HepG2 (cell line): ENCODE data around the gene AOX1. TPM values are rescaled to one million over a fixed set of nuclear protein-coding genes. Genes with fewer than 3 reads are reported as not detected.

Experiments used
- ADNP ChIP-seq: sonication (generic); formaldehyde crosslinking; IDR thresholded peaks from 2 replicates; pipeline ENCODE4 v1.4.0; 2020; ENCODE audit warnings: missing genetic modification reagents
- ARID3A ChIP-seq: IDR thresholded peaks from 2 replicates; pipeline ENCODE4 v1.6.1; 2012; ENCODE audit warnings: low read depth, low read length, improper control_type of control experiment
- ATF7-NPFF ChIP-seq: sonication (generic); formaldehyde crosslinking; IDR thresholded peaks from 2 replicates; pipeline ENCODE4 v1.8.1; 2023; ENCODE audit warnings: mild to moderate bottlenecking, low read depth, missing genetic modification reagents, moderate library complexity
- ATRX ChIP-seq: sonication (generic); formaldehyde crosslinking; IDR thresholded peaks from 2 replicates; pipeline ENCODE4 v1.4.0; 2020; ENCODE audit warnings: missing genetic modification reagents, borderline replicate concordance
- HCFC1 ChIP-seq: fragments of 150-350 bp; IDR thresholded peaks from 2 replicates; pipeline ENCODE4 v1.6.1; 2014; ENCODE audit warnings: low read depth, low read length
- PATZ1 ChIP-seq: sonication (generic); formaldehyde crosslinking; IDR thresholded peaks from 2 replicates; pipeline ENCODE4 v1.4.0; 2020; ENCODE audit warnings: missing genetic modification reagents
- PREB ChIP-seq: sonication (generic); formaldehyde crosslinking; IDR thresholded peaks from 2 replicates; pipeline ENCODE4 v1.4.0; 2020; ENCODE audit warnings: missing genetic modification reagents
- SETDB1 ChIP-seq: sonication (generic); formaldehyde crosslinking; IDR thresholded peaks from 2 replicates; pipeline ENCODE4 v1.5.1; 2020; ENCODE audit warnings: missing genetic modification reagents, mild to moderate bottlenecking, borderline replicate concordance
- ZBTB39 ChIP-seq: sonication (generic); formaldehyde crosslinking; IDR thresholded peaks from 2 replicates; pipeline ENCODE4 v1.5.0; 2020; ENCODE audit warnings: missing genetic modification reagents
- ZNF24 ChIP-seq: fragments of 450-650 bp; IDR thresholded peaks from 2 replicates; pipeline ENCODE4 v1.6.1; 2017; ENCODE audit warnings: antibody characterized with exemption, mild to moderate bottlenecking
- ZNF501 ChIP-seq: sonication (generic); formaldehyde crosslinking; IDR thresholded peaks from 2 replicates; pipeline ENCODE4 v1.5.1; 2020; ENCODE audit warnings: mild to moderate bottlenecking, moderate library complexity, missing genetic modification reagents
- ZNF747 ChIP-seq: sonication (generic); formaldehyde crosslinking; IDR thresholded peaks from 2 replicates; pipeline ENCODE4 v1.8.1; 2023; ENCODE audit warnings: missing genetic modification reagents, mild to moderate bottlenecking, borderline replicate concordance
- polyA plus RNA-seq, 8 experiments: library from polyadenylated mRNA; depleted of rRNA in 3 of 8; stranded (reverse) in 7 of 8; unstranded in 1 of 8; fragments of >200 nt; fragmentation: Illumina TruSeq in 4 of 8; extraction: Trizol in 4 of 8; gene quantifications; 2 replicates each; pipeline versions ENCODE4 v1.2.1 to v1.2.3, GENCODE V29; 2011 to 2016; ENCODE audit warnings: low read depth in 4 of 8, missing spikeins in 1 of 8, mixed read lengths in 1 of 8; ENCODE audit not compliant: insufficient read depth in 1 of 8
- total RNA-seq, 5 experiments: library from RNA; depleted of rRNA; stranded (reverse); fragments of >200 nt; fragmentation: Illumina TruSeq; extraction: Trizol; gene quantifications; 2 replicates each; pipeline ENCODE4 v1.2.3, GENCODE V29; 2016; ENCODE audit warnings: low read depth in 1 of 5
- TF ChIP-seq, protein P1 (sequence below): sonication (generic); formaldehyde crosslinking; IDR thresholded peaks from 2 replicates; pipeline ENCODE4 v1.4.0; 2020; ENCODE audit warnings: missing genetic modification reagents
- TF ChIP-seq, protein P2 (sequence below): sonication (generic); formaldehyde crosslinking; IDR thresholded peaks from 2 replicates; pipeline ENCODE4 v1.8.1; 2023; ENCODE audit warnings: missing genetic modification reagents, inconsistent platforms, borderline replicate concordance

AOX1 gene
- total and polyA plus RNA-seq, 2 of the 13 experiments (the other 11 are each of a cell fraction or from before 2014, with no cell fraction given): 9.2 to 18.0 TPM

GRCh38 chr2:200713003-200713703 is 127.3 kb downstream of the AOX1 start (continued):
- TF ChIP-seq ZNF501: peak; percentile 88
- TF ChIP-seq, protein P1, sequence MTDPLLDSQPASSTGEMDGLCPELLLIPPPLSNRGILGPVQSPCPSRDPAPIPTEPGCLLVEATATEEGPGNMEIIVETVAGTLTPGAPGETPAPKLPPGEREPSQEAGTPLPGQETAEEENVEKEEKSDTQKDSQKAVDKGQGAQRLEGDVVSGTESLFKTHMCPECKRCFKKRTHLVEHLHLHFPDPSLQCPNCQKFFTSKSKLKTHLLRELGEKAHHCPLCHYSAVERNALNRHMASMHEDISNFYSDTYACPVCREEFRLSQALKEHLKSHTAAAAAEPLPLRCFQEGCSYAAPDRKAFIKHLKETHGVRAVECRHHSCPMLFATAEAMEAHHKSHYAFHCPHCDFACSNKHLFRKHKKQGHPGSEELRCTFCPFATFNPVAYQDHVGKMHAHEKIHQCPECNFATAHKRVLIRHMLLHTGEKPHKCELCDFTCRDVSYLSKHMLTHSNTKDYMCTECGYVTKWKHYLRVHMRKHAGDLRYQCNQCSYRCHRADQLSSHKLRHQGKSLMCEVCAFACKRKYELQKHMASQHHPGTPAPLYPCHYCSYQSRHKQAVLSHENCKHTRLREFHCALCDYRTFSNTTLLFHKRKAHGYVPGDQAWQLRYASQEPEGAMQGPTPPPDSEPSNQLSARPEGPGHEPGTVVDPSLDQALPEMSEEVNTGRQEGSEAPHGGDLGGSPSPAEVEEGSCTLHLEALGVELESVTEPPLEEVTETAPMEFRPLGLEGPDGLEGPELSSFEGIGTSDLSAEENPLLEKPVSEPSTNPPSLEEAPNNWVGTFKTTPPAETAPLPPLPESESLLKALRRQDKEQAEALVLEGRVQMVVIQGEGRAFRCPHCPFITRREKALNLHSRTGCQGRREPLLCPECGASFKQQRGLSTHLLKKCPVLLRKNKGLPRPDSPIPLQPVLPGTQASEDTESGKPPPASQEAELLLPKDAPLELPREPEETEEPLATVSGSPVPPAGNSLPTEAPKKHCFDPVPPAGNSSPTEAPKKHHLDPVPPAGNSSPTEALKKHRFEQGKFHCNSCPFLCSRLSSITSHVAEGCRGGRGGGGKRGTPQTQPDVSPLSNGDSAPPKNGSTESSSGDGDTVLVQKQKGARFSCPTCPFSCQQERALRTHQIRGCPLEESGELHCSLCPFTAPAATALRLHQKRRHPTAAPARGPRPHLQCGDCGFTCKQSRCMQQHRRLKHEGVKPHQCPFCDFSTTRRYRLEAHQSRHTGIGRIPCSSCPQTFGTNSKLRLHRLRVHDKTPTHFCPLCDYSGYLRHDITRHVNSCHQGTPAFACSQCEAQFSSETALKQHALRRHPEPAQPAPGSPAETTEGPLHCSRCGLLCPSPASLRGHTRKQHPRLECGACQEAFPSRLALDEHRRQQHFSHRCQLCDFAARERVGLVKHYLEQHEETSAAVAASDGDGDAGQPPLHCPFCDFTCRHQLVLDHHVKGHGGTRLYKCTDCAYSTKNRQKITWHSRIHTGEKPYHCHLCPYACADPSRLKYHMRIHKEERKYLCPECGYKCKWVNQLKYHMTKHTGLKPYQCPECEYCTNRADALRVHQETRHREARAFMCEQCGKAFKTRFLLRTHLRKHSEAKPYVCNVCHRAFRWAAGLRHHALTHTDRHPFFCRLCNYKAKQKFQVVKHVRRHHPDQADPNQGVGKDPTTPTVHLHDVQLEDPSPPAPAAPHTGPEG (CRISPR knock-in tag): peak; percentile 66
- no peak for TF ChIP-seq PREB (CRISPR knock-in tag)
- TF ChIP-seq HCFC1: no peak; the same call in 1 of the 2 replicates
- peak; percentile 61; the same call in 1 of the 2 replicates for TF ChIP-seq ATF7-NPFF (CRISPR knock-in tag)
- no peak; the same call in 1 of the 2 replicates for TF ChIP-seq ARID3A
- 0 out of 2 replicates have a peak, but pooled peaks have one; percentile 28 for TF ChIP-seq PATZ1
- TF ChIP-seq ZNF24: no peak
- TF ChIP-seq SETDB1 (CRISPR knock-in tag): no peak
- TF ChIP-seq ZBTB39 (CRISPR knock-in tag): no peak
- TF ChIP-seq, protein P2, sequence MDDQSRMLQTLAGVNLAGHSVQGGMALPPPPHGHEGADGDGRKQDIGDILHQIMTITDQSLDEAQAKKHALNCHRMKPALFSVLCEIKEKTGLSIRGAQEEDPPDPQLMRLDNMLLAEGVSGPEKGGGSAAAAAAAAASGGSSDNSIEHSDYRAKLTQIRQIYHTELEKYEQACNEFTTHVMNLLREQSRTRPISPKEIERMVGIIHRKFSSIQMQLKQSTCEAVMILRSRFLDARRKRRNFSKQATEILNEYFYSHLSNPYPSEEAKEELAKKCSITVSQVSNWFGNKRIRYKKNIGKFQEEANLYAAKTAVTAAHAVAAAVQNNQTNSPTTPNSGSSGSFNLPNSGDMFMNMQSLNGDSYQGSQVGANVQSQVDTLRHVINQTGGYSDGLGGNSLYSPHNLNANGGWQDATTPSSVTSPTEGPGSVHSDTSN: no peak
- peak; percentile 44; the same call in 1 of the 2 replicates for TF ChIP-seq ADNP (CRISPR knock-in tag)
- no peak for TF ChIP-seq ZNF747
- TF ChIP-seq ATRX (CRISPR knock-in tag): no peak
